Fibroblast of upper back skin (primary cell): Measurements from ENCODE around the gene RANBP1.
A peak's percentile ranks its signal among the peaks of the same experiment; 100 is the strongest.

Experiments
- DNase-seq: peaks from one replicate; pipeline ENCODE4 v3.0.0-alpha.2; 2013

Gene RANBP1

DNA sequence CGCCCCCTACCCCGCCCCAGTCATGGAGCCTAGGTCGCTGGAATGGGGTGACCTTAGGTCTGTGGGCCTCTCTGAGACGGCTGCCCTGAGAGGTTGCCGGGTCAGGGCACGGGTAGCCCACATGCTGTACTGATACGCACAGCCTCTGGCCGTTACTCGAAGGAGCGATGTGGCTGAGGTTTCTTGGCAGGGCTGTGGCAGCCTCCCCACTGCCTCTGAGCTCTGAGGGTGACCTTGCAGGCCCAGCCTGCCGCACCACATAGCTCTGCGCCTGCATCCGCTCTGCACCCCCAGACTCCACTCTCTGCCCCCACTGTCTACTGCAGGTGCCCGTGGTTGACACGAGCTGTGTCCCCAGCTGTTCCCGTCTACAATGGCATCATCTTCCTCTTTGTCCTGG, 23.0 kb downstream of the RANBP1 start:
- DNase-seq, result no peak

DNA sequence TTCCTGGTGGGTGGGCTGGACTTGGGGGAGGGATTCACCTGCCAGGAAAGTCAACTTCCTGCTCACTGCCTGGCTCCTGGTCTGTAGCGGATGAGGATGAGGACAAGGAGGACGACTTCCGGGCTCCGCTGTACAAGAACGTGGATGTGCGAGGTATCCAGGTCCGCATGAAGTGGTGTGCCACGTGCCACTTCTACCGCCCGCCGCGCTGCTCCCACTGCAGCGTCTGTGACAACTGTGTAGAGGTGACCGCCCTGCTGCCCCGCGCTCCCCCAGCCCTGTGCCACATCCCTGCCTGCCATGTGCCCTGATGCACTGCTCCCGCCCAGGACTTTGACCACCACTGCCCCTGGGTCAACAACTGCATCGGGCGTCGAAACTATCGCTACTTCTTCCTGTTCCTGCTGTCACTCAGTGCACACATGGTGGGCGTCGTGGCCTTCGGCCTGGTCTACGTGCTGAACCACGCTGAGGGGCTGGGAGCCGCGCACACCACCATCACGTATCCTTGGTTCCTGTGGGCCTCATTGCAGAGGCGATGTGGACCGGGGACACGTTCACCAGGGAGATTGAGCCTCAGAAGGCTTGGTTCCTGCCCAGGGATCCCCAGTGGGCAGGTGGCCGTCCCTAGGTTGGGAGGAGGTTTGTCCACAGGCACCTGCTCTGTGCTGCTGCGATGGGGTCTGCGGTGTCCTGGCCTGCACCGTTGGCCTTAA, 23.6 kb downstream of the RANBP1 start:
- DNase-seq, result no peak

DNA sequence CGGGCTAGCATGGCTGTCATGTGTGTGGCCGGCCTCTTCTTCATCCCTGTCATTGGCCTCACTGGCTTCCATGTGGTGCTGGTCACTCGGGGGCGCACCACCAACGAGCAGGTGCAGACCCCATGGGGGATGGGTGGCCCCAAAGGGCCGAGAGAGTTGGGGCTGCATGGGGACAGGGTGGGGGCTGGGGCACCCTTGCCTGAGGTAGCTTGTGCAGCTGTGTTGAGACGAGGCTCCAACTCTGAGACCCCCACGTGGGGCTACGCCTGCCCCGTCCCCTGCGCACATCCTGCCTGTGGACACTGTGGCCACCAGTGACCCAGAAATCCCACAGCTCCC, 24.2 kb downstream of the RANBP1 start:
- no peak for DNase-seq

DNA sequence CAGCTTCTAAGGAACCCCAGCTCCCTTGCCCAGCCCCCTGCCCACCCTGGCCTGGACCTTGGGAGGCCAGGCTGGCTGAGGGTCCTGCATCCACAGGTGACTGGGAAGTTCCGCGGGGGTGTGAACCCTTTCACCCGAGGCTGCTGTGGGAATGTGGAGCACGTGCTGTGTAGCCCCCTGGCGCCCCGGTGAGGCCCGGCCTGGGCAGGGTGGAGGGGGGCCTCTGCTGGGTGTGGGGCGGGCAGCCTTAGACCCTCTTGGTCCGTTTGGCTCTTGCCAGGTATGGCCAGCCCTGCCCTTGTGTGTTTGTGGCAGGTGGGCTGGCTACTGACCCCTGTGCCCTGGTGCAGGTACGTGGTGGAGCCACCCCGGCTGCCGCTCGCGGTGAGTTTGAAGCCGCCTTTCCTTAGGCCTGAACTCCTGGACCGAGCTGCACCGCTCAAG, 24.6 kb downstream of the RANBP1 start:
- no peak for DNase-seq

DNA sequence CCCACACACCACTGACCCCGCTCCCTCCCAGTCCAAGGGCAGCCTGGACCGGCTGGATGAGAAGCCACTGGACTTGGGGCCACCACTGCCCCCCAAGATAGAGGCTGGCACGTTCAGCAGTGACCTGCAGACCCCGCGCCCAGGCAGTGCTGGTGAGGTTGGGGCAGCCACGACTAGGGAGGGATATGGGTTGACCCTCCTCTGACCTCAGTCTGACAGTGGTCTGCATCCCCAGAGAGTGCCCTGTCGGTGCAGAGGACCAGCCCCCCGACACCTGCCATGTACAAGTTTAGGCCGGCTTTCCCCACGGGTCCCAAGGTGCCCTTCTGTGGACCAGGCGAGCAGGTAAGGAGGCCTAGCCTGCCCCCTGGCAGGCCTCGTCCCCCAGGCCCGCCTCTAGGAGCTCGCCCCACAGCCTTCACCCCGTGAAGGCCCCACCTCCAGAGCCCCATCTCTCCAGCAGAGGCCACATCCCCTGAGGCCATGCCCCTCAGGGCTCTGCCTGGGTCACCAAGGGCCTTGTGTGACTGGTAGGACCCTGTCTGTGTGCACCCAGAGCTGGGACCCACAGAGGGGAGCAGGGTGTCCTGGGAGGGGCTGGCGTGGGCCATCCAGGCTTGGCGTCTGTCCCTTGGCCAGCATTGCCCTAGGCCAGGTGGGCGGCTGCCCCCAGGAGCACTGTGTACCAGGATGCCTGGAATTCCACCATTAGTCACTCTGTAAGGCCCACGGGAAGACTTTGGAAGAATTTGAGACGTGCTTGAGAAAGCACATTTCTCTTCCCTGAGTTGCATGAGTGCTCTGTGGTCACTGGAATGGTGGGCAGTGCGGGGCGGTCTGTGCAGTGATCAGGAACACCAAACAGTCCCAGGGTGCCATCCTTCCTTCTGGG, 25.5 kb downstream of the RANBP1 start:
- DNase-seq, result peak; percentile 68

DNA sequence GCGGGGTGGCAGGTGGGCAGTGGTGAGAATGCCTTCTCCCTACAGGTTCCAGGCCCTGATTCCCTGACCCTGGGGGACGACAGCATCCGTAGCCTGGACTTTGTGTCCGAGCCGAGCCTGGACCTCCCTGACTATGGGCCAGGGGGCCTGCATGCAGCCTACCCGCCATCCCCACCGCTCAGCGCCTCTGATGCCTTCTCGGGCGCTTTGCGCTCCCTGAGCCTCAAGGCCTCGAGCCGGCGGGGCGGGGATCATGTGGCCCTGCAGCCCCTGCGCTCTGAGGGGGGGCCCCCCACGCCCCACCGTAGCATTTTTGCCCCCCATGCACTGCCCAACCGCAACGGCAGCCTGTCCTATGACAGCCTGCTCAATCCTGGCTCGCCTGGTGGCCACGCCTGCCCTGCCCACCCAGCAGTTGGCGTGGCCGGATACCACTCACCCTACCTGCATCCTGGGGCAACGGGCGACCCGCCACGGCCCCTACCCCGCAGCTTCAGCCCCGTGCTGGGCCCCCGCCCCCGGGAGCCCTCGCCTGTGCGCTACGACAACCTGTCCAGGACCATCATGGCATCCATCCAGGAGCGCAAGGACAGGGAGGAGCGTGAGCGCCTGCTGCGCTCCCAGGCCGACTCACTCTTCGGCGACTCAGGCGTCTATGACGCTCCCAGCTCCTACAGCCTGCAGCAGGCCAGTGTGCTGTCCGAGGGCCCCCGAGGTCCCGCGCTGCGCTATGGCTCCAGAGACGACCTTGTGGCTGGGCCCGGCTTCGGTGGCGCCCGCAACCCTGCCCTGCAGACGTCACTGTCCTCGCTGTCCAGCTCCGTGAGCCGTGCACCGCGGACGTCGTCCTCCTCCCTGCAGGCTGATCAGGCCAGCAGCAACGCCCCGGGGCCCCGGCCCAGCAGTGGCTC, 27.1 kb downstream of the RANBP1 start:
- DNase-seq, result no peak

DNA sequence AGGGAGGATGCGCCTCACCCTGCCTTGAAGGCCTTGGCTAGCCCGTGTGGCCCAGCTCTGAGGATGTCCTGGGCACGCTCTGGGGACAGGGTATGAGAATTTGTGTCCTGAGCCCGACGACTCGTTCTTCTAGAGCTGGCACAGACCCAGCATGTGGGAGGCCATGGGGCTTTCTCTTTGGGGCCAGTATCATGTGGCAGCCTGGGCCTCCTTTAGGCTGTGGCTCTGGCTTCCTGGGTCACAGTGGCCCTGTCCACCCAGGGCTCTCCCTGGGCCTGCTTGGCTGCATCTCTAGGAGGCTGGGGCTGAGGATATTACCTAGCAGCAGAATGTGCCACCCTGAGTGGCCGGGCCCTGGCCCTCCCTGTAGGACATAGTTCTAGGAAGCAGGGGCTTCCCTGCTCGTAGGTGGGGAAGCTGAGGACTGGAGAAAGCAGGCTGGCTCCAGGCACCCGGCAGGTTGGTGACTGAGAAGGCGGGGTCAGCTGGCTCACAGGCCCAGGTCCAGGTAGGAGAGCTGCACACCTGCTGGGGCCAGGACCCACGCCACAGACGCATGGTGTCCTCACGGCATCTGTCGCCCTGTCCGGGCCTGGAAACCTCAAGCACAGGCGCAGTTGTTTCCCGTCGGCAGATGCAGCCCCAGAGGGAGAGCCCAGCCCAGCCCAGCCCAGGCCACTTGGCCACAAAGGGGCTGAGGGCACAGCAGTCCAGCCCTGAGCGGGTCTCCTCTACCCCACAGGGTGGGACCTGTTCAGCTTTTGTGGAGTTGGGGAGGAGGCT, 28.2 kb downstream of the RANBP1 start:
- DNase-seq, result no peak

DNA sequence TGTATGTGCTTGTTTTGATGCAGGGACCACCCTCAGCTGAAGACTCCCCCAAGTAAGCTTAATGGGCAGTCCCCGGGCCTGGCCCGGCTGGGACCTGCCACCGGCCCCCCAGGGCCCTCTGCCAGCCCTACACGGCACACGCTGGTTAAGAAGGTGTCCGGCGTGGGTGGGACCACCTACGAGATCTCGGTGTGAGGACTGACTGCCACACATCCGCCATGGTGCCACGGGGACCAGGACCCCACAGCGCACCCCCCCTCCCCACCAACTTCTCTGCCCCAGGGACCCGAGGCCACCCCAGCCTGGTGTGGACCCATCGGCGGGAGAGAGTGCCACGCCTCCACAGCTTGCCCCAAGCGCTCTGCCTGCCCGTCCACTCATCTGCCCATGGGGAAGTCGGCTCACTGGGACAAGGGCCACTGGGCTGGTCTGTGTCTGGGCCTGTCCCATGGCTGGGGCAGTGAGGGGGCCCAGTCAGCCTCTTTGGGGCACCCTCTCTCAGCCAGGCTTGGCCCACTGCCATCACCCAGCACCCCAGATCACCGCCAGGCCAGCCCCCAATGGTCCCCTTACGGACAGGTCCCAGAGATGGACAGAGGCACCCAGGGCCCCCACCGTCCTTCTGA, 29.4 kb downstream of the RANBP1 start:
- no peak for DNase-seq

DNA sequence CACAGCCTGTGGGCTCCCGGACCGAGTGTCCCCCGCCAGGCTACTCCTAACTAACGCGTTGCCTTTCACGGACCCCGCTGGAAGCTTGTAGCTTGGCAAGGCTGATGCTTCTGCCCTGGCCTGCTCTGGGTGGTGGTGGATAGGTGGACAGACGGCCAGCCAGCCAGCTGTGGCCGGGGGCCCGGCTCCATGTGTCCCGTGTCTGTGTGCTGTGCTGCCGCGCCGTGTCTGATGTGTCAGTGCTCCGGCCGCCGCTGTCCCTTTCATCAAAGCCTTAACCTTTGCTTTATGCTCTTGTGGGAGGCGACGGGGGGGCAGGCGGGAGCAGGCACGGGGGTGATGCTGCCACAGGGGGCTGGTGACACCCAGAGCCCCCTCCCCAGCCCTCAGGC, 29.9 kb downstream of the RANBP1 start:
- DNase-seq, result no peak

DNA sequence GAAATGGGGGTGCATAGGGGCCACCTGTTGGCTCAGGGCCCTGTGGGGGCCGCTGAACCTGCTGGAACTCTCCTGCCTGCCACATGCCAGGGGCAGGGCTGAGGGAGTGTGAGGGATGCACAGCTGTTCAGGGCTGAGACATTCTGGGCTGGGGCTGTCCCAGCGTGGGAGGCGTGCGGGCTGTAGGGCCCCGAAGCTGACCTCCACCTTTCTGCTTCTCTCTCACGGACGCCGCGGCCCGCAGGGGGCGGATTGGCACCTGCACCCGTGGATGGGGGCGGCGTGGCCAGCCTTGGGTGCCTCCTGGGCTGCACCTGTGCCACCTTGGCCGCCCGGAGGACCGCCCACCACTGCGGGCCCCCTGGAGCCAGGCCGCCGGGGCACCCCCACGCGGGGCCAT, 30.9 kb downstream of the RANBP1 start:
- no peak for DNase-seq

DNA sequence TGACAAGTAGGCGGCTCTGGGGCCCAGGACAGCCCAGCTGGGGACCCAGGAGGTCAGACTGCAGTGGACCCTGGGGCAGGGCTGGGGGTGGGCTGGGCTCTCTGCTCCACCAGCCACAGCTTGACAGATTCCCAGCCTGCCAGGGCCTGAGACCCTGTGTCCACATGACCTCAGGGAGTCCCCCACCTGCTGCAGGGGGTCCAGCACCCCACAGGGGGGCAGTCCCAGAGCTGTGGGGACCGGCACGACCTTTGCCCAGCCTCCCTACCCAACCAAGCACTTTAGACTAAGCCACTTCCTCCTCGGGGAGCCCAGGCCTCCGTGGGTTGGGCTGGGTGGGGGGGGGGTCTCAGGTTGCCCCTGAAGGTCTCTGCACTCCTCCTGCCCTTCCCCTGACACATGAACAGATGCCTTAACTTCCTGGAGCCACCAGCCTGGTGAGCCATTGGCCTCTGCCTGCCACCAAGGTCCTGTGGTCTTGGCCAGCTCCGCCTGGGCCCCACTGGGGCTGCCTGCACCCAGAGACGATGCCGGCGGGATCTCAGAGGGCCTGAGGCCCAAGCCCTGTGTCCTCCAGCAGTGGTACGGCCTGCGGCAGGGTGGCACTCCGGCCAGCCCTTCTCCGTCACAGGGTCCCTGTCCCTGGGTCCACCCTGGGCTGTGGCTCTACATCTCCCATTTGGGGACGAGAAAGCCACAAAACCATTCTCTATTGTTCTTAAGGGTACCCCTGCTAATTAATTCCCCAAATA, 31.5 kb downstream of the RANBP1 start:
- no peak for DNase-seq

DNA sequence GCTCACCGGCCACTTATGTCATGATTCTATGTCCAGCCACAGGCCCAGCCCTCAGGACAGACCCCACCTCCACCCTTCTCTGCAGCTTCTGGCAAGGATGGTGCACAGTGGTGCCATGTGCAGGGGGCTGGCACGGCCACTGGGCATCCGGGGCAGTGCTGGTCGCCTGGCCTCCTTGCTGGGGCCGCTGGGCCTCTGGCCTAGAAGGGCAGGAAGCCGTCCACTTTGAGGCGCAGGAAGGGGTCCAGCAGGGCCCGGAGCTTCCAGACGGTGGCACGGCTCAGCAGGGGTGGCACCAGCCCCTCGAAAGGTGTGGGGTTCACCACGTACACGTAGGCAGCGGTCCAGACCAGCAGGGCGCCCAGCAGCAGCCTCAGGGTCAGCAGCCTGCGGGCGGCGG, 32.5 kb downstream of the RANBP1 start:
- no peak for DNase-seq

DNA sequence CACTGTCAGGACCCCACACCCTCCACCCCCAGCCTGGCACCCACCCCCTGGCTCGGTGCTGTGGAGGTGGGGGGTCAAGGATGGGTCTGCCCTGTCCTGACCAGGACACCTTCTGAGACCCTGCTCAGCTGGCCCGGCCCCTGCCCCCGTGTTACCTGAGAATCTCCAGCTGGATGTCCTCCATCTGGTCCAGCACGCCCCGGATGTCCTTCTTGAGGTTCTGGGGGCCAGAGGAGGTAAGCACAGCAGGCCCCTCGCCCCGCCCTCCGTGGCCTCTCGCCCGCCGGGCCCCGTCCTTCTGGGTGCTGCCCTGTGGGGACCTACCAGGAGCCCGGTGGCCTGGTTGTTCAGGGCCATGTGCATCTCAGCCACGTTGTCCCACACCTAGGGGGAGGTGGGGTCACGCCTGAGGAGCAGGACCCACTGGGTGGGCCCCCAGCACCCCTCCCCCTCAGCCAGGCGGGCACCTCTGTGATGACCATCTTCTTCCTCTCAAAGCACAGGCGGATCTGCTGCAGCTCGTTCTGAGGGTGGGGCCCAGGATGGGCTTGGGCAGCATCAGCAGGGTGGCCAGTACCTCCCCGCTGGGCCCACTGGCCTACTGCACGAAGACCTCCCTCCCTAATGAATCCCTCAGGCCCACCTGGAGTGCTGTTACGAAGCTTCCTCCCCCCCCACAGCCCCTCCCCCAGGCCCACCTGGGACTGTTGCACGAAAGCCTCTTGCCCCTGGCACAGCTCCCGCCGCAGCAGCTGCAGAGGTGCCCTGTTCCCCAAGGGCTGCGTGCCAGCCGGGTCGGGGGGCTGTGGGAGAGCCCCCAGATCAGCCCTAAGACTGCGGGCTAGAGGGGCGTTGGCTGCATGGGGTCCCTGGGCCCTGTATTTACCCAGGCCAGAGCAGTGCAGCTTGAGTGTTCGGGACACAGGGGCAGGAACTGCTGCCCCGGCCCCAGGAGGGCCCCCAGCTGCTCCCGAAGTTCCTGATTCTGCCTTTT, 33.6 kb downstream of the RANBP1 start:
- no peak for DNase-seq

DNA sequence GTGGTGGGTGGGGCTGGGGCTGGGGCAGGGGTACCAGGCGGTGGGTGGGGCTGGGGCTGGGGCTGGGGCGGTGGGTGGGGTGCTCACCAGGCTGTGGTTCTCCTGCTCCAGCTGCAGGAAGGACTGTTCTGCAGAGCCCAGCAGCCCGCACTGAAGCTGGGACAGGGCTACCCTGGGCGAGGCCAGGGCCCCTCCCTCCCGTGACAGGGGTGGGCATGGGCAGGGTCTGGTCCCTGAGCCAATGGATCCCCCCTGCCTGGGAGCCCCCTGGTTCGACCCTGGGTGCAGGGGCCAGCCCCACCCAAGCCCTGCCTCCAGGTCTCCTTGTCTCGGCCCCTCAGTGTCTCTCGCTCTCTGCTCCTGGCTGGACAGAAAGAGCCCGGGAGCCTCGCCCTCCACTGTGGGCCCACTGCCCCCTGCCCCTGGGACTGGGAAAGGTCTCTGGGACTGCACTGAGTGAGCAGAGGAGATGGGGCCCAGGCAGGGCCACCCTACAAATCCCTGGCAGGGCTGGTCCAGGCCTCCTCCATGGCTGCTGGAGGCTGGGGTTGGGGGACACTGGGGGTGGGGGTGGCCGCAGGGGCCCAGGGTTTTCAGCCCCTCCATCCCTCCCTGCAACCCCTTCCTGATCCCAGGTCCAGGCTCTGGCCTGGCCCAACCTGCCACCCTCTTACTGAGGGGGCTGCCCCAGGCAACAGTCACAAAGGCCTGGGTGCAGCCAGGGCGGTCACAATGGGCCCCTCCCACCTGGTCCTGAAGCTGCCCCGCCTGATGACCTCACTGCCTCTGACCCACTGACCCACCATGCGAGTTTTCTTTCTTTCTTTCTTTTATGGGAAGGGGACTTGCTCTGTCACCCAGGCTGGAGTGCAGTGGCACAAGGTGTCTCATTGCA, 34.7 kb downstream of the RANBP1 start, which contains the start of gene CCDC188:
CCDC188 (minus strand) TSS at position 675 of the 895 bp plus-strand sequence; CDS start at position 606, 69 bp downstream.
- no peak for DNase-seq

DNA sequence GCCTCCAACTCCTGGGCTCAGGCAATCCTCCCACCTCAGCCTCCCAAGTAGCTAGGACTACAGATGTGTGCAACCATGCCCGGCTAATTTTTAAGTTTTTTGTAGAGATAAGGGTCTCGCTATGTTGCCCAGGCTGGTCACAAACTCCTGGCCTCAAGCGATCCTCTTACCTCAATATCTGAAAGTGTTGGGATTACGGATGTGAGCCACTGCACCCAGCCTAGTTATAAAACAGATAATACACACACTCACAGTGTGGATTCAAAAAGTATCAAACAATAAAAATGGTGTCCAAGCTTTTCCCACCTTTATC, 35.3 kb downstream of the RANBP1 start:
- no peak for DNase-seq

DNA sequence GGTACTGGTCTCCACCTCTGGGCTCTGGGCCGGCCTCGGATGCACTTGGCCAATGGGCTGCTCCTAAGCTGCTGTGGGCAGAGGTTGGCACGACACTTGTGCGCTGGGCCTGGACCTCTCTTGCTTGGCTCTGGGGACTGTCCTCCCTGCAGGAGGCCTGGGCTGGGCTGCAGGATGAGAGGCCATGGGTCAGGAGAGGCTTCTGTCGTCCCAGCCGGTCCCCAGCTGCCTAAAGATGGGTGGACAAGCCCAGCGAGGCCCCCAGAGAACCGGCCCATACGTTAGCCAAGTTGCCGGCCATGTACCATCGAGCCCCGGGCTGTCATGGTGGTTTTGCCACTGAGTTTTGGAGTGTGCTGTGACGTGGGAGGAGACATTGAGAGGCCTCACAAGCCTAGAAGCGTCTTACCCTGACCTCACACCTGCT, 36.6 kb downstream of the RANBP1 start:
- DNase-seq, result no peak

DNA sequence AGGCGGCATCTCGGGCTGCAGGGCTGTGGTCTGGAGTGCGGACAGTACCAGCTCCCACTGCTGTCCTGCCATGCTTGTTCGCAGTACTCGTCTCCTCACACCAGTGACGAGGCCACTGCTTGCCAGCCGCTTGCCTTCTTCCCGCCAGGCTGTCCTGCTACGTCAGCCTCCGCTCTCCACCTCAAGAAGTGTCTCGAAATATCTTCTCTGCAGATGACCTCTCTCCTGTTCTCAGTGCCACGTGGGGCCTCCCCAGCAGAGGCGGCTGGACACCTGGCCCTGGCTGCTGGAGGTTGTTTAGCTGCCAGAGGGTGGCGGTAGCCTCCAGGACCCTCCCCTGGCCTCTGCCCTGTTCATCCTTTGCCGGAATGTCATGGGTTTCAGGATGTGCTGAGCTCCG, 38.0 kb downstream of the RANBP1 start:
- no peak for DNase-seq

DNA sequence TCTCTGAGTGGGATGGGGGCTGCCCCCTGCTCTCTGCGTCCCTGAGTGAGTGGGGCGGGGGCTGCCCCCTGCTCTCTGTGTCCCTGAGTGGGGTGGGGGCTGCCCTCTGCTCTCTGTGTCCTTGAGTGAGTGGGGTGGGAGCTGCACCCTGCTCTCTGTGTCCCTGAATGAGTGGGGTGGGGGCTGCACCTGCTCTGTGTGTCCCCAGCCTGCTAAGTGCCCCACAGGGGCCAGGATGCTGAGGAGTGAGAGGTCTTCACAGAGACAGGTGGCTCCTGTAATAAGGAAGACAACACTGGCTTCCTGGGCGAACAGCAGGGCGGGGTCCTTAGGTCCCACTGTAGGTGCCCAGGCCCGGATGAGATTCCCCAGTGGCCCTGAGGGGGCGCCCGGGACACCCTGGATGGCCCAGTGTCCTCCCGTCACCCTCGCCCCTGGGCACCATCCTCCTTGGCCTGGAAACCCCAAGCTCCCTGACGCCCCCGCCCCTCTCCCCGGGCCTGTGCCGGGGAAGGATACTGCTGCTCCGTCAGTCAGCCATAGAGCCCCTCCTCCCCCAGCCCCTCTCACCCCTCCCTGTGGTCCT, 38.8 kb downstream of the RANBP1 start:
- no peak for DNase-seq
